ENCODE data around the gene PRKAG2. TPM values are rescaled to one million over a fixed set of nuclear protein-coding genes. Genes with fewer than 3 reads are reported as not detected.

PRKAG2 gene
- total and polyA plus RNA-seq, 4 donors = 3.6 to 25.1 (median 16.8) TPM

GRCh38 chr7:151801291-151801690 is 75.6 kb downstream of the PRKAG2 start:
- TF ChIP-seq NR2F2 (IDR thresholded peaks at IDR 0.05) = no peak
- no peak for TF ChIP-seq EGR1 (IDR thresholded peaks at IDR 0.05; ENCODE audit: low read depth in 2 of 2)
- no peak for TF ChIP-seq FOXA1 (IDR thresholded peaks at IDR 0.05)
- TF ChIP-seq JUND (IDR thresholded peaks at IDR 0.05) = no peak
- H3K27ac ChIP-seq (ENCODE audit: low read depth in 1 of 2, low read length in 2 of 2) = peak overlapping the region; percentile 89 to 97
- H3K4me1 ChIP-seq (ENCODE audit: control insufficient read depth in 4 of 4, insufficient read depth in 4 of 4, low read length in 3 of 4) = peaks cover 22 to 66% (median 35%) of the 10 kb centered on the region in 4 donors
- H3K4me3 ChIP-seq (ENCODE audit: low read depth in 1 of 3, low read length in 3 of 3) = no peak overlapping the region
- no peaks in the 10 kb centered on the region for H3K27me3 ChIP-seq (ENCODE audit: control insufficient read depth in 4 of 4, insufficient read depth in 4 of 4, low read length in 3 of 4)
- peak overlapping the region; percentile 28 to 67 for H3K9ac ChIP-seq (ENCODE audit: low read depth in 1 of 2, low read length in 2 of 2)
- WGBS = 94% methylated on average over 5 of the region's 5 CpGs
- no peaks in the 10 kb centered on the region for H3K36me3 ChIP-seq (ENCODE audit: control insufficient read depth in 4 of 4, insufficient read depth in 3 of 4, low read depth in 1 of 4, low read length in 3 of 4)
- no peak for DNase-seq (ENCODE audit: low spot score)
- H3K9me3 ChIP-seq (ENCODE audit: control insufficient read depth in 4 of 4, low read length in 3 of 4) = no peaks in the 10 kb centered on the region

GRCh38 chr7:151800861-151801260 is 76.1 kb downstream of the PRKAG2 start:
- DNase-seq (ENCODE audit: low spot score) = no peak
- Histone ChIP-seq H3K27me3 (ENCODE audit: control insufficient read depth in 4 of 4, insufficient read depth in 4 of 4, low read length in 3 of 4) (no peaks in the 10 kb centered on the region), H3K36me3 (ENCODE audit: control insufficient read depth in 4 of 4, insufficient read depth in 3 of 4, low read depth in 1 of 4, low read length in 3 of 4) (no peaks in the 10 kb centered on the region), H3K4me3 (ENCODE audit: low read depth in 1 of 3, low read length in 3 of 3) (no peak overlapping the region), H3K9me3 (ENCODE audit: control insufficient read depth in 4 of 4, low read length in 3 of 4) (no peaks in the 10 kb centered on the region), H3K27ac (ENCODE audit: low read depth in 1 of 2, low read length in 2 of 2) (peak overlapping the region; percentile 89 to 97), H3K4me1 (ENCODE audit: control insufficient read depth in 4 of 4, insufficient read depth in 4 of 4, low read length in 3 of 4) (peaks cover 23 to 66% (median 38%) of the 10 kb centered on the region in 4 donors), H3K9ac (ENCODE audit: low read depth in 1 of 2, low read length in 2 of 2) (no peak overlapping the region)
- WGBS = 87% methylated on average over 4 of the region's 4 CpGs
- TF ChIP-seq FOXA1 (IDR thresholded peaks at IDR 0.05) (no peak), ZBTB33 (IDR thresholded peaks at IDR 0.05) (no peak), JUND (IDR thresholded peaks at IDR 0.05) (no peak), EGR1 (IDR thresholded peaks at IDR 0.05; ENCODE audit: low read depth in 2 of 2) (no peak)

GRCh38 chr7:151800391-151800790 is 76.5 kb downstream of the PRKAG2 start:
- no peak for DNase-seq (ENCODE audit: low spot score)
- H3K4me1 ChIP-seq (ENCODE audit: control insufficient read depth in 4 of 4, insufficient read depth in 4 of 4, low read length in 3 of 4) = peaks cover 23 to 66% (median 39%) of the 10 kb centered on the region in 4 donors
- WGBS = 88% methylated on average over 7 of the region's 7 CpGs

More at GRCh38 chr7:151800391-151800790, 76.5 kb downstream of the PRKAG2 start:
- Histone ChIP-seq H3K36me3 (ENCODE audit: control insufficient read depth in 4 of 4, insufficient read depth in 3 of 4, low read depth in 1 of 4, low read length in 3 of 4) (no peaks in the 10 kb centered on the region), H3K27ac (ENCODE audit: low read depth in 1 of 2, low read length in 2 of 2) (peak overlapping the region; percentile 89 to 97), H3K9me3 (ENCODE audit: control insufficient read depth in 4 of 4, low read length in 3 of 4) (no peaks in the 10 kb centered on the region), H3K4me3 (ENCODE audit: low read depth in 1 of 3, low read length in 3 of 3) (no peak overlapping the region), H3K27me3 (ENCODE audit: control insufficient read depth in 4 of 4, insufficient read depth in 4 of 4, low read length in 3 of 4) (no peaks in the 10 kb centered on the region), H3K9ac (ENCODE audit: low read depth in 1 of 2, low read length in 2 of 2) (no peak overlapping the region)
- TF ChIP-seq FOXA2 (IDR thresholded peaks at IDR 0.05) = no peak
- TF ChIP-seq RXRA (IDR thresholded peaks at IDR 0.05) = no peak
- TF ChIP-seq HNF4A (conservative IDR thresholded peaks at IDR 0.05) = no peak
- no peak for TF ChIP-seq REST (IDR thresholded peaks at IDR 0.05)
- no peak for TF ChIP-seq FOXA1 (IDR thresholded peaks at IDR 0.05)
- no peak for TF ChIP-seq YY1 (IDR thresholded peaks at IDR 0.05)
- no peak for TF ChIP-seq GABPA (IDR thresholded peaks at IDR 0.05 in 1 of 2, conservative IDR thresholded peaks at IDR 0.05 in 1 of 2)
- TF ChIP-seq JUND (IDR thresholded peaks at IDR 0.05) = no peak
- no peak for TF ChIP-seq NR2F2 (IDR thresholded peaks at IDR 0.05)
- TF ChIP-seq HNF4G (IDR thresholded peaks at IDR 0.05) = no peak
- TF ChIP-seq MAX (IDR thresholded peaks at IDR 0.05) = no peak
